Measurements from ENCODE around the gene OGDH.

The OGDH gene

DNA sequence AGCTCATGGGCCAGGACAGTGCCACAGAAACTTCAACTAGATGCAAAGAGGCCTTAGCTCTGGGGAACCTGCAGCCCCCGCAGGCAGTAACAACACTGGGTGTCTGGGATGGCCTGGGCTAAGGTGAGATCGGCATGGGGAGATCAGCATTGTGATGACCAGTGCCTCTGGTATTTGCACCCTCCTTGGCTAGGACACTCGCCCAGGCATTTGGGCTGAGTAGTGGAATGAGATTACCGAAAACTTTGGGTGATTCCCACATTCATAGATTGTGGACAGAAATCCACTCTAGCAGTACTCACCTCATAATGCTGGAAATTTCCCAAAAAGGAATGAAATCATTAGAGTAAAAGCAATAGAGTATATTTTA, 71.7 kb downstream of the OGDH start:
- Histone ChIP-seq H3K4me1 (ENCODE audit: insufficient read depth, low read length, severe bottlenecking) (no peaks in the 10 kb centered on the region), H3K9me2 (ENCODE audit: low read depth, low read length) (no peaks in the 10 kb centered on the region), H3K4me2 (ENCODE audit: low read length) (no peak overlapping the region), H3K27ac (ENCODE audit: low read depth, low read length, poor library complexity, severe bottlenecking) (no peak overlapping the region), H3K9ac (ENCODE audit: low read length) (no peak overlapping the region), H3K9me3 (ENCODE audit: low read length) (no peaks in the 10 kb centered on the region), H4K20me1 (ENCODE audit: insufficient read depth, low read length) (no peaks in the 10 kb centered on the region), H3K36me3 (ENCODE audit: insufficient read depth, low read length) (peaks cover 78% of the 10 kb centered on the region), H3K27me3 (ENCODE audit: insufficient read depth, low read length) (no peaks in the 10 kb centered on the region), H2AFZ (ENCODE audit: low read length) (no peak overlapping the region), H3K79me2 (ENCODE audit: insufficient read depth, low read length) (no peaks in the 10 kb centered on the region), H3K4me3 (ENCODE audit: low read depth, low read length, poor library complexity, severe bottlenecking) (no peak overlapping the region), H3F3A (ENCODE audit: insufficient read depth, low read length) (no peaks in the 10 kb centered on the region)
- TF ChIP-seq, protein P1, sequence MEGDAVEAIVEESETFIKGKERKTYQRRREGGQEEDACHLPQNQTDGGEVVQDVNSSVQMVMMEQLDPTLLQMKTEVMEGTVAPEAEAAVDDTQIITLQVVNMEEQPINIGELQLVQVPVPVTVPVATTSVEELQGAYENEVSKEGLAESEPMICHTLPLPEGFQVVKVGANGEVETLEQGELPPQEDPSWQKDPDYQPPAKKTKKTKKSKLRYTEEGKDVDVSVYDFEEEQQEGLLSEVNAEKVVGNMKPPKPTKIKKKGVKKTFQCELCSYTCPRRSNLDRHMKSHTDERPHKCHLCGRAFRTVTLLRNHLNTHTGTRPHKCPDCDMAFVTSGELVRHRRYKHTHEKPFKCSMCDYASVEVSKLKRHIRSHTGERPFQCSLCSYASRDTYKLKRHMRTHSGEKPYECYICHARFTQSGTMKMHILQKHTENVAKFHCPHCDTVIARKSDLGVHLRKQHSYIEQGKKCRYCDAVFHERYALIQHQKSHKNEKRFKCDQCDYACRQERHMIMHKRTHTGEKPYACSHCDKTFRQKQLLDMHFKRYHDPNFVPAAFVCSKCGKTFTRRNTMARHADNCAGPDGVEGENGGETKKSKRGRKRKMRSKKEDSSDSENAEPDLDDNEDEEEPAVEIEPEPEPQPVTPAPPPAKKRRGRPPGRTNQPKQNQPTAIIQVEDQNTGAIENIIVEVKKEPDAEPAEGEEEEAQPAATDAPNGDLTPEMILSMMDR (IDR thresholded peaks at IDR 0.05; ENCODE audit: low read length) = no peak
- TF ChIP-seq EZH2 (IDR thresholded peaks at IDR 0.05; ENCODE audit: borderline replicate concordance, low read length) = no peak

DNA sequence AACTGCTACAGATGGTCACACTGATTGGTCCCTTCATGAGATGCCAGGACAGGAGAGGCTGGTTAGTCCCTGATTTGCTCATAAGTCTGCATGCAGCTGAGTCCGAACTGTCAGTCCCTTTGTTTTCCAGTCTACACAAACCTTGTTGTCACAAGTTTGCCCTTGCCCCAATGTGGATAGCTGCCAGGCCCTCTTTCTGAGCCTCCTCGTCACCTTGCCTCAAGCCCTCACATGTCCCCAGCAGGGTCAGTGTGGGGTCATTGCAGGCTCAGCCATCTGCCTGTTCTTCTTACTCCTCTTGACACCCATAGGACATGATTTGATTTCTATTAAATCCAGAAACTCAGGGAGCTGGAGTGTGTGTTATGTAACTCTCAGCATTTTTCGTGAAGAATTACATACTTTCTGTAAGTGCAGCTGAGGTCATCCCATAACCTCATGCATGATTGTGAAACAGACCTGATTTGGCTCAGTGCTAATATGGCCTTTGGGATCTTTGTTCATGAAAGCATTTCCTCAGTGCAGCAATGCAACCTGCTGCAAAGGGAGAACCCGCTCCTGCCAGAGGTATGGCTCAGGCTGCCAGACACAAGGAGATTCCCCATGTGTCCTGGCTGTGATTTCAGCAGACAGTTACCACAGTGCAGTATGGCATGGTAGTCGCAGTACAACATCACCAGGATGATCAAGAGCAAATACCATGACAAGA, 72.2 kb downstream of the OGDH start:
- H3K27me3 ChIP-seq (ENCODE audit: insufficient read depth, low read length) = no peaks in the 10 kb centered on the region
- H3K4me1 ChIP-seq (ENCODE audit: insufficient read depth, low read length, severe bottlenecking) = no peaks in the 10 kb centered on the region
- H3K4me3 ChIP-seq (ENCODE audit: low read depth, low read length, poor library complexity, severe bottlenecking) = no peak overlapping the region
- H3K9me3 ChIP-seq (ENCODE audit: low read length) = no peaks in the 10 kb centered on the region
- no peak overlapping the region for H3K27ac ChIP-seq (ENCODE audit: low read depth, low read length, poor library complexity, severe bottlenecking)
- no peak overlapping the region for H3K4me2 ChIP-seq (ENCODE audit: low read length)
- no peak overlapping the region for H3K9ac ChIP-seq (ENCODE audit: low read length)
- no peak for TF ChIP-seq EZH2 (IDR thresholded peaks at IDR 0.05; ENCODE audit: borderline replicate concordance, low read length)
- TF ChIP-seq, protein P1 (IDR thresholded peaks at IDR 0.05; ENCODE audit: low read length) = no peak
- H3K79me2 ChIP-seq (ENCODE audit: insufficient read depth, low read length) = no peaks in the 10 kb centered on the region
- no peaks in the 10 kb centered on the region for H4K20me1 ChIP-seq (ENCODE audit: insufficient read depth, low read length)
- H3F3A ChIP-seq (ENCODE audit: insufficient read depth, low read length) = no peaks in the 10 kb centered on the region
- H2AFZ ChIP-seq (ENCODE audit: low read length) = no peak overlapping the region
- H3K36me3 ChIP-seq (ENCODE audit: insufficient read depth, low read length) = peaks cover 75% of the 10 kb centered on the region
- no peaks in the 10 kb centered on the region for H3K9me2 ChIP-seq (ENCODE audit: low read depth, low read length)

DNA sequence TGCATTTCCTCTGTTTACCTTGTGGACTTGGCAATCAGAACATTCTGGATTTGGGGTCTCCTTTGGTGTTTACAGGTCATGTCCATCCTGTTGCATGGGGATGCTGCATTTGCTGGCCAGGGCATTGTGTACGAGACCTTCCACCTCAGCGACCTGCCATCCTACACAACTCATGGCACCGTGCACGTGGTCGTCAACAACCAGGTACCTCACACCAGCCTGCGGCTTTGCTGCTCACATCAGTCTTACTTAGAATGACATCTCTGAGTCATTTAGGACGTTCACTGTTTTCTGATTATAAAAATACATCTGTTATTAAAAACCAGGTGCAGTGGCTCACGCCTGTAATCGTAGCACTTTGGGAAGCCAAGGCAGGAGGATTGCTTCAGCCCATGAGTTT, 75.2 kb downstream of the OGDH start:
- no peaks in the 10 kb centered on the region for H4K20me1 ChIP-seq (ENCODE audit: insufficient read depth, low read length)
- H3K4me2 ChIP-seq (ENCODE audit: low read length) = no peak overlapping the region
- H3K4me3 ChIP-seq (ENCODE audit: low read depth, low read length, poor library complexity, severe bottlenecking) = no peak overlapping the region
- H3K27ac ChIP-seq (ENCODE audit: low read depth, low read length, poor library complexity, severe bottlenecking) = no peak overlapping the region
- no peaks in the 10 kb centered on the region for H3K9me3 ChIP-seq (ENCODE audit: low read length)
- TF ChIP-seq, protein P1 (IDR thresholded peaks at IDR 0.05; ENCODE audit: low read length) = no peak
- TF ChIP-seq EZH2 (IDR thresholded peaks at IDR 0.05; ENCODE audit: borderline replicate concordance, low read length) = no peak
- H3K79me2 ChIP-seq (ENCODE audit: insufficient read depth, low read length) = no peaks in the 10 kb centered on the region
- no peaks in the 10 kb centered on the region for H3K27me3 ChIP-seq (ENCODE audit: insufficient read depth, low read length)
- H3K9me2 ChIP-seq (ENCODE audit: low read depth, low read length) = no peaks in the 10 kb centered on the region
- H2AFZ ChIP-seq (ENCODE audit: low read length) = no peak overlapping the region
- no peaks in the 10 kb centered on the region for H3F3A ChIP-seq (ENCODE audit: insufficient read depth, low read length)
- H3K9ac ChIP-seq (ENCODE audit: low read length) = no peak overlapping the region
- H3K4me1 ChIP-seq (ENCODE audit: insufficient read depth, low read length, severe bottlenecking) = no peaks in the 10 kb centered on the region
- peaks cover 70% of the 10 kb centered on the region for H3K36me3 ChIP-seq (ENCODE audit: insufficient read depth, low read length)

Data from OCI-LY1 (cell line).